Suprapubic skin (tissue), 4 donors: Measurements from ENCODE around the gene BOLA1. TPM values are rescaled to one million over a fixed set of nuclear protein-coding genes. Genes with fewer than 3 reads are reported as not detected.
A peak's percentile ranks its signal among the peaks of the same experiment; 100 is the strongest.
"Not testable (repeated sequence)": the region's sequence is repeated elsewhere in the genome, so short reads cannot be mapped to it uniquely, and the experiment has no call there.

ENCODE experiments used
- DNase-seq, 2 donors: peaks; one replicate each; pipeline ENCODE4 v3.0.0-alpha.2; 2019; ENCODE audit warnings: low spot score in 2 of 2
- H3K27ac ChIP-seq: fragments of 200-600 bp; sonication (generic); one replicate; pipeline ENCODE4 v1.5.1; 2019
- H3K27me3 ChIP-seq: fragments of 200-600 bp; sonication (generic); one replicate; pipeline ENCODE4 v1.5.1; 2019
- H3K36me3 ChIP-seq: fragments of 200-600 bp; sonication (generic); one replicate; pipeline ENCODE4 v1.5.1; 2019
- H3K4me1 ChIP-seq: fragments of 200-600 bp; sonication (generic); one replicate; pipeline ENCODE4 v1.5.1; 2019
- H3K4me3 ChIP-seq: fragments of 200-600 bp; sonication (generic); one replicate; pipeline ENCODE4 v1.5.1; 2019; ENCODE audit warnings: mild to moderate bottlenecking
- H3K9me3 ChIP-seq: fragments of 200-600 bp; sonication (generic); one replicate; pipeline ENCODE4 v1.5.1; 2019
- EP300 ChIP-seq: sonication (generic); formaldehyde crosslinking; IDR thresholded peaks from one replicate; pipeline ENCODE4 v1.6.1; 2017; ENCODE audit warnings: antibody characterized with exemption
- POLR2A ChIP-seq, 2 donors: fragments of 450-650 bp; IDR thresholded peaks; one replicate each; pipeline ENCODE4 v1.6.1; 2017; ENCODE audit warnings: antibody characterized with exemption in 2 of 2, mild to moderate bottlenecking in 2 of 2, moderate library complexity in 2 of 2
- POLR2AphosphoS5 ChIP-seq, 3 donors: sonication (generic); formaldehyde crosslinking; IDR thresholded peaks; one replicate each; pipeline ENCODE4 v1.6.1; 2017; ENCODE audit warnings: antibody characterized with exemption in 3 of 3
- WGBS: methylation state at CpG from one replicate; pipeline ENCODE4 v1.1.5; 2018; 5-methylcytosine and 5-hydroxymethylcytosine counted together
- total RNA-seq, 4 donors: library from RNA; depleted of rRNA; stranded (reverse); fragments of >200 nt; gene quantifications; one replicate each; pipeline ENCODE4 v1.1.0, GENCODE V29; 2016
- TF ChIP-seq, protein P1 (sequence below), 2 donors: fragments of 200-600 bp in 1 of 2; fragments of 450-650 bp in 1 of 2; sonication (generic) in 1 of 2; IDR thresholded peaks; one replicate each; pipeline ENCODE4 v1.5.1; 2016 to 2019; ENCODE audit warnings: antibody characterized with exemption in 2 of 2, mild to moderate bottlenecking in 1 of 2, moderate library complexity in 1 of 2

BOLA1 gene
- total RNA-seq, 4 donors from 2014 or later: 21.7 to 42.1 (median 33.1) TPM

DNA sequence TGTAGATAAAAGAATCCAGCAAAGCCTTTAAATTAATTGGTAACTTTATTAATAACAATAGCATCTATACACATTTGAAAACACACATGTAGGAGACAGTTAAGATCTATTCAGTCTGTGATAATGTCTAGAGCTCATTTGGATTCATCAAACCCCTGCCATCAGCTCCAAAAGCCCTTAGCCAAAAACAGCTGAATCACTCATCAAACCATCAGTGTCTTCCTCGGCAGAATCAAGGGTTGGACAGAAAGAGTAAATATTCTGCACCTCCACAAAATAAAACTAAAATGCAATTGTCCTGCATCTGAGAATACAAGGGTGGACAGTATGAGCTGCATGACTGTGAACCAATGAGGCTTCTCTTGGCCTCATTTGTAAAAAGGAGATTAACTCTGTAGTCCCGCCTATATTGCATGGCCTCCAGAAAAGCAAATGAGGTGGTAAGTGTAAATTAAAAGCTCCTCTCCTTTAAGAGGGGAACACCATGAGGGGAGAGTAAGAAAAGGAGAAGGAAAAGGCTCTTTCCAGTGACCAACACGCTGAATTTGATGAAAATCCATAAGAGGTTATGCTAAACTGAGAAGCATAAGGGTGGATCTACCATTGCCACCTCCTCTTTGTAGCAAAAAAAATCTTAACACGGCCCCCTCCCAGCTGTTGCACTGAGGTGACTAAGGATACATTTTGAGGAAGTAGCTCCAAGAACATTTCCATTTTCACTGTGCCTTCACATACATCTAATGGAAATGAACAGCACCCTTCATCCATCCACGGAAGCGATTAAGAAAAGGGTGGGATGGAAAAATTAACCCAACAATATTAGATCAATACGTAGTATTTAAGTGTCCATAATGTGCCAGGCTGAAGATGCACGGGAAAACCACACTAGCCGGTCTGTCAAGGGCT is 14.7 kb upstream of the BOLA1 start:
- no peaks in the 10 kb centered on the region for H3K36me3 ChIP-seq
- H3K4me3 ChIP-seq: peak overlapping the region; percentile 85
- DNase-seq: no peak
- no peaks in the 10 kb centered on the region for H3K27me3 ChIP-seq
- 4% methylated on average over 9 of the region's 9 CpGs for WGBS
- no peak for TF ChIP-seq EP300
- TF ChIP-seq, protein P1, sequence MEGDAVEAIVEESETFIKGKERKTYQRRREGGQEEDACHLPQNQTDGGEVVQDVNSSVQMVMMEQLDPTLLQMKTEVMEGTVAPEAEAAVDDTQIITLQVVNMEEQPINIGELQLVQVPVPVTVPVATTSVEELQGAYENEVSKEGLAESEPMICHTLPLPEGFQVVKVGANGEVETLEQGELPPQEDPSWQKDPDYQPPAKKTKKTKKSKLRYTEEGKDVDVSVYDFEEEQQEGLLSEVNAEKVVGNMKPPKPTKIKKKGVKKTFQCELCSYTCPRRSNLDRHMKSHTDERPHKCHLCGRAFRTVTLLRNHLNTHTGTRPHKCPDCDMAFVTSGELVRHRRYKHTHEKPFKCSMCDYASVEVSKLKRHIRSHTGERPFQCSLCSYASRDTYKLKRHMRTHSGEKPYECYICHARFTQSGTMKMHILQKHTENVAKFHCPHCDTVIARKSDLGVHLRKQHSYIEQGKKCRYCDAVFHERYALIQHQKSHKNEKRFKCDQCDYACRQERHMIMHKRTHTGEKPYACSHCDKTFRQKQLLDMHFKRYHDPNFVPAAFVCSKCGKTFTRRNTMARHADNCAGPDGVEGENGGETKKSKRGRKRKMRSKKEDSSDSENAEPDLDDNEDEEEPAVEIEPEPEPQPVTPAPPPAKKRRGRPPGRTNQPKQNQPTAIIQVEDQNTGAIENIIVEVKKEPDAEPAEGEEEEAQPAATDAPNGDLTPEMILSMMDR (IDR thresholded peaks at IDR 0.05): no peak
- peak overlapping the region; percentile 100 for H3K27ac ChIP-seq
- peaks cover 34% of the 10 kb centered on the region for H3K4me1 ChIP-seq
- H3K9me3 ChIP-seq: no peaks in the 10 kb centered on the region

DNA sequence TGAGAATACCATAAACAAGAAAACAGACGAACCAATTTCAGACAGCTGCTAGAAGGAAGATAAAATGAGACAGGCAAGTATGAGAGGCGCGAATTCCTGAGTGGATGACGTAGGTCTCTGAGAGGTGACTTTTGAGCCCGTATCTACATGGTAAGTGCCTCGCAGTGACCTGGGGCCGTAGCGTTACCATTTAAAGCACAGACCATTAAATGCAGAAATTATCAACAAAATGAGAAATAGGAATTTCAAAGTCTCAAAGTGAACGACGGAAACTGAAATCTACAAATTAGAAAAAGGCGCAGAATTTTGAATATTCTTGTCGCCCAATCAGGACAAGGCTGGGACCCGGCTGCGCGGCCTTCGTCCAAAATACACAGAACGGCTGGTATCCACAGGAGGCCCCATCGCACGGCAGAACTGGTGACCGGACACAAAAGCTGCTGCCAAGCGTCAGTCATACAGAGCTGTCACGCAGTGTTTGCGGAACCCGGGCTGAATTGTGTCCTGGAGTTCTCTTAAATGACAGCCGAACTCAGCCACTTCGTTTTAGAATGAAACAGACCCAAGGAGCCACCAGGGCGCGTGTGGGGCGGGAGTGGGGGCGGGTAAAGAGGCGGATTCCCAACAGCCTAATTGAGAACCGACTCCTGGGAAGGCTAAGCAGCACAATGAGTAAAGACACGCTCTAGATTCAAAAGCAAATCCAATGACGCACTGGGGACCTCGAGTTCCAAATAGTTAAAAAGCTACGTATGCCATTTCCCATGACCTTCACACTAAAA is 13.8 kb upstream of the BOLA1 start:
- Histone ChIP-seq H3K4me1 (peaks cover 34% of the 10 kb centered on the region), H3K9me3 (no peaks in the 10 kb centered on the region), H3K27ac (peak overlapping the region; percentile 100), H3K36me3 (no peaks in the 10 kb centered on the region), H3K4me3 (peak overlapping the region; percentile 85), H3K27me3 (no peaks in the 10 kb centered on the region)
- under 1% methylated on average over 33 of the region's 36 CpGs for WGBS
- TF ChIP-seq, protein P1 (IDR thresholded peaks at IDR 0.05): peak in 1 of 2 donors; percentile 22
- TF ChIP-seq EP300: no peak
- TF ChIP-seq POLR2A (IDR thresholded peaks at IDR 0.05): peak; percentile 16 to 44
- TF ChIP-seq POLR2AphosphoS5 (IDR thresholded peaks at IDR 0.05): peak in 1 of 3 donors; percentile 67
- DNase-seq: peak; percentile 93 to 96

DNA sequence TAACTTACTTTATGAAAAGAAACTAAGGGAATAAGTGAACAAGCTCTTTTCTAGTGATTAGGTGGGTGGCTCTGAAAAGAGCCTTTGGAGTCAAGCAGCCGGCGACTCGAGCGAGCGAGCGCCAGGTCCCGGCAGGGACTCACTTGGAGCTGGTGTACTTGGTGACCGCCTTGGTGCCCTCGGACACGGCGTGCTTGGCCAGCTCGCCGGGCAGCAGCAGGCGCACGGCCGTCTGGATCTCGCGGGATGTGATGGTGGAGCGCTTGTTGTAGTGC is 13.3 kb upstream of the BOLA1 start:
- under 1% methylated on average over 15 of the region's 19 CpGs for WGBS
- H3K27me3 ChIP-seq, H3K9me3 ChIP-seq, H3K36me3 ChIP-seq, DNase-seq: not testable (repeated sequence)
- Histone ChIP-seq H3K27ac (peak overlapping the region; percentile 100), H3K4me3 (peak overlapping the region; percentile 85), H3K4me1 (peaks cover 34% of the 10 kb centered on the region)
- TF ChIP-seq POLR2AphosphoS5 (IDR thresholded peaks at IDR 0.05): peak in 1 of 3 donors; percentile 32

GRCh38 chr1:149886396-149887195 is 12.8 kb upstream of the BOLA1 start:
- 0% methylated on average over 38 of the region's 62 CpGs for WGBS
- Histone ChIP-seq H3K36me3 (no peaks in the 10 kb centered on the region), H3K4me1 (peaks cover 34% of the 10 kb centered on the region), H3K27ac (peak overlapping the region; percentile 100), H3K9me3 (no peaks in the 10 kb centered on the region), H3K4me3 (peak overlapping the region; percentile 85), H3K27me3 (no peaks in the 10 kb centered on the region)
- peak; percentile 90 to 93 for DNase-seq
- TF ChIP-seq, protein P1 (IDR thresholded peaks at IDR 0.05): no peak
- TF ChIP-seq POLR2A (IDR thresholded peaks at IDR 0.05) (peak; percentile 98 to 99), POLR2AphosphoS5 (IDR thresholded peaks at IDR 0.05) (peak; percentile 100)

GRCh38 chr1:149887196-149887455 is 12.2 kb upstream of the BOLA1 start:
- WGBS: 0% methylated on average over 12 of the region's 13 CpGs
- peaks cover 34% of the 10 kb centered on the region for H3K4me1 ChIP-seq

More at GRCh38 chr1:149887196-149887455, 12.2 kb upstream of the BOLA1 start:
- not testable (repeated sequence) for DNase-seq, H3K36me3 ChIP-seq, H3K9me3 ChIP-seq, H3K27me3 ChIP-seq
- Histone ChIP-seq H3K27ac (peak overlapping the region; percentile 100), H3K4me3 (peak overlapping the region; percentile 85)
